NCI-H2171 treated with DMSO at 0.1 percent for 48 hours (cell line): ENCODE data around the gene LMAN1L.

Source experiments
- DNase-seq: peaks from one replicate; lab custom pipeline; 2025; lab: John Stamatoyannopoulos, UW

Gene LMAN1L

GRCh38 chr15:74794248-74794969, 18.2 kb upstream of the LMAN1L start:
- DNase-seq: no peak

GRCh38 chr15:74794970-74795349, 17.7 kb upstream of the LMAN1L start:
- DNase-seq: no peak

- DNase-seq: no peak
These were observed 16.5 kb upstream of the LMAN1L start for GRCh38 chr15:74795966-74796625.

DNA sequence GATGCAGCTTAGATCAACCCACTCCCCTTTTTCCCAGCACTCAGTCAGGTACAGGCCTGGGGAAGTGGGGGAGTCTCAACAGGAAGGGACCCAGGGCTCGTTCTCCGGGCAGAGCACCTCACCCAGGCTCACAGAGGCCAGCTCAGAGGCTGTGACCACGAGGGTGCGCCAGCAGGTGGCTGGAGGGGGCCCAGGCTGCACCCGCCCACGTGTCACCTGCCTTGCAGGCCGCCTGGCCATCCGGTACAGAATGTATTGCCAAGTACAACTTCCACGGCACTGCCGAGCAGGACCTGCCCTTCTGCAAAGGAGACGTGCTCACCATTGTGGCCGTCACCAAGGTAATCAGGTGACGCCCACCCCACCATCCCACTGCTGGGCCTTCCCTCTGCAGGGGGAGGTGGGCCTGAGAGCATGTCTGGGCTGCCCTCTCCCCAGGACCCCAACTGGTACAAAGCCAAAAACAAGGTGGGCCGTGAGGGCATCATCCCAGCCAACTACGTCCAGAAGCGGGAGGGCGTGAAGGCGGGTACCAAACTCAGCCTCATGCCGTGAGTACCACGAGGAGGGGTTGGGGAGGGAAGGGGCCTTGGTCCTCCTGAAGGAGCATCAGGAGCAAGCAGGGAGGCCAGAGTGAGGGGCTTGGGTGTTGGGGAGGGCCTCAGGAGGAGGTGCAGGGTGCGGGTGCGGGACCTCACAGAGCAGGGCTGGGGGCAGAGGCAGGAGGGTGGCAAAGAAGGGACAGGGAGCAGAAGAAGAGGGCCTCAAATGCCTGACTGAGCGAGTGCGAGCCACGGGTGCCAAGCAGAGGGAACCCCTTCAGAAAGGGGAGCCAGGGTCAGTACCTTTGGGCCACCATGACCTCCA, 14.0 kb upstream of the LMAN1L start:
- no peak for DNase-seq

DNA sequence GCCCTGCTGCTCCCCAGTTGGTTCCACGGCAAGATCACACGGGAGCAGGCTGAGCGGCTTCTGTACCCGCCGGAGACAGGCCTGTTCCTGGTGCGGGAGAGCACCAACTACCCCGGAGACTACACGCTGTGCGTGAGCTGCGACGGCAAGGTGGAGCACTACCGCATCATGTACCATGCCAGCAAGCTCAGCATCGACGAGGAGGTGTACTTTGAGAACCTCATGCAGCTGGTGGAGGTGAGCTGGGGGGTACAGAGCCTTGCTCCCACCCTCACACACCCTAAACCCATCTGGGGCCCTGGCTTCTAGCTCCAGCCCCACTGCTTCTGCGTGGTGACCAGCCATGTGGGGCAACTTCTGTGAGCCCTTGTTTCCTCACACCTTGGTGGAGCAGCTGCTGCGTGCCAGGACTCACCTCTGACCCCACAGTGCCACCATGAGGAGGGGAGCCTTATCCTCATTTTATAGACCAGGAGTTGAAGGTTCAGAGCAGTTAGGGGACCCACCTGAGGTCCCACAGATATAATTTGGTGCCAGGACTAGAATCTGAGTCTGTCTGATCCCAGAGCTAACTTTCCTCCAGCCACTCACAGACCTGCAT, 13.3 kb upstream of the LMAN1L start:
- no peak for DNase-seq

DNA sequence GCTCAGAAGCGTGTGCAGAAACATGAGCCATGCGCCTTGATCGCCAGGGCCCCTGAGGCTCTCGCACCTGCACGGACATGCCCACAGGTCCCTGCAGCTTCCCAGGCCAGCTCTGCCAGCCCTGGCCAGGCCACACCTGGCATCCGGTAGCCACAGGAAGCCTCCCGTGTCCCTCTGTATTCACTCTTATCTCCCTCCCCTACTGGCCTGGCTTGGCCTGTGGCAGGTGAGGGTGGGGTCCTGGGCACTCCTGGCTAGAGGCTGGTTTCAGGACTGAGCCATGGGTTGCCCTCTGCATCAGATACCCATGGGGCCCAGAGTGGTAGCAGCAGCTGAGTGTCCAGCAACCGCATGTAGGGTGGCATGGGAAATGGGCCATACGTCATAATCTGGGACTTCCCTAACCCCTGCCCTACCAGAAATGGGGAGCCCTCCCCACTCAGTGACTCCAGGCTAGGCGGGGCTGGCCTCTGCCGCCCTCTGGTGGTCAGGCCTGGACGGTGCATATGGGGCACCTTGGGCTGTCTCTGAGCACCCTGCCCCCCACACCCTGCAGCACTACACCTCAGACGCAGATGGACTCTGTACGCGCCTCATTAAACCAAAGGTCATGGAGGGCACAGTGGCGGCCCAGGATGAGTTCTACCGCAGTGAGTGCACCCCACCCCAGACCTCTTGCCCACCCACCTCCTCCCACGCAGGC, 12.6 kb upstream of the LMAN1L start:
- DNase-seq: peak; percentile 71

DNA sequence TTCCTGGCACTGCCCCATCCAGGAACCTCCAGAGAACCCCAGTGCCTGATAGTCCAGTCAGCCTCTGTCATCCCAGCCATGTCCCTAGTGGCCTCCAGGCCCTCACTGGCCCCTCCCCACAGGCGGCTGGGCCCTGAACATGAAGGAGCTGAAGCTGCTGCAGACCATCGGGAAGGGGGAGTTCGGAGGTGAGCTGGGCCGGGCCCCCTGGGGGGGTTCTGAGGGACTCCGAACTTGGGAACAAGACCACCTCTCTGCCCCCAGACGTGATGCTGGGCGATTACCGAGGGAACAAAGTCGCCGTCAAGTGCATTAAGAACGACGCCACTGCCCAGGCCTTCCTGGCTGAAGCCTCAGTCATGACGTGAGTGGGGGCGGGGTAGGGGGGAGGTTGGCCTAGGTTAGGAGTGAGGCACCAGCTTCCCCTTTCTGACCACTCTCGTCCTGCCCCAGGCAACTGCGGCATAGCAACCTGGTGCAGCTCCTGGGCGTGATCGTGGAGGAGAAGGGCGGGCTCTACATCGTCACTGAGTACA, 12.0 kb upstream of the LMAN1L start:
- no peak for DNase-seq

DNA sequence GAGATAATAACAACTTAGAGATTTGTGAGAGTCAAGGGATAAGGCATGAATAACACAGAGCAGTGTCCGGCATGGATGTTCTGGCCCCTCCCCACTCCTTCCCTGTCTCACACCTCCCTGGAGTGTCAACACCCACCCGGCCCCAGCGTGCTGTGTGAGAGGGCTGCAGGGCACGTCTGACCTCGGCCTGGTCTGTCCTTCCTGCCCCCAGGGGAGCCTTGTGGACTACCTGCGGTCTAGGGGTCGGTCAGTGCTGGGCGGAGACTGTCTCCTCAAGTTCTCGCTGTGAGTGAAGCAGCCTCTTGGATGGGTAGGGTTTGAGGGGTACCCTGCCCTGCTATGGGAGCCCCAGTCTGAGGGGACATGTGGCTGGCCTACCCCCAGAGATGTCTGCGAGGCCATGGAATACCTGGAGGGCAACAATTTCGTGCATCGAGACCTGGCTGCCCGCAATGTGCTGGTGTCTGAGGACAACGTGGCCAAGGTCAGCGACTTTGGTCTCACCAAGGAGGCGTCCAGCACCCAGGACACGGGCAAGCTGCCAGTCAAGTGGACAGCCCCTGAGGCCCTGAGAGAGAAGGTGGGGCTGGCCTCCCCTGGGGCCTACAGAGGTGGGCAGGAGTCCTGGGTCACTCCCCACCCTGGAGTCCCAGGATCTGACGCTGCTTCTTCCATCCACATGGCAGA, 11.2 kb upstream of the LMAN1L start:
- DNase-seq: no peak

DNA sequence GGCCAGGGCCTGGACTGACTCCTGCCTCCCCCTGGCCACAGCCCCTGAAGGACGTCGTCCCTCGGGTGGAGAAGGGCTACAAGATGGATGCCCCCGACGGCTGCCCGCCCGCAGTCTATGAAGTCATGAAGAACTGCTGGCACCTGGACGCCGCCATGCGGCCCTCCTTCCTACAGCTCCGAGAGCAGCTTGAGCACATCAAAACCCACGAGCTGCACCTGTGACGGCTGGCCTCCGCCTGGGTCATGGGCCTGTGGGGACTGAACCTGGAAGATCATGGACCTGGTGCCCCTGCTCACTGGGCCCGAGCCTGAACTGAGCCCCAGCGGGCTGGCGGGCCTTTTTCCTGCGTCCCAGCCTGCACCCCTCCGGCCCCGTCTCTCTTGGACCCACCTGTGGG, 10.3 kb upstream of the LMAN1L start:
- no peak for DNase-seq

DNA sequence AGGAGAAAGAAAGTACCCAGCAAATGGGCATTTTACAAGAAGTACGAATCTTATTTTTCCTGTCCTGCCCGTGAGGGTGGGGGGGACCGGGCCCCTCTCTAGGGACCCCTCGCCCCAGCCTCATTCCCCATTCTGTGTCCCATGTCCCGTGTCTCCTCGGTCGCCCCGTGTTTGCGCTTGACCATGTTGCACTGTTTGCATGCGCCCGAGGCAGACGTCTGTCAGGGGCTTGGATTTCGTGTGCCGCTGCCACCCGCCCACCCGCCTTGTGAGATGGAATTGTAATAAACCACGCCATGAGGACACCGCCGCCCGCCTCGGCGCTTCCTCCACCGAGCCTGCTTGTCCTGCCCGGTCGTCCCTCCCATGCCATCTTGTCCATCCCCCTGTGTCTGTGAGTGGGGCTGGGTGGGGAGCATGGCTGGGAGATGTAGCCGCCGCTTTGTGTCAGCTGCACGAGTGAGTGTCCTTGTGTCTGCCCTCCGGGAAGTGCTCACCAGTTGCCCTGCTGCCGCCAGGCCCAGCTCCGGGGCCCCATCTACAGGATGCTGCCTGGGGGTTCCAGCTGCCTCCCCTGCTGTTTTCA, 9.7 kb upstream of the LMAN1L start:
- DNase-seq: no peak

GRCh38 chr15:74804935-74805334, 7.7 kb upstream of the LMAN1L start:
- DNase-seq: no peak

DNA sequence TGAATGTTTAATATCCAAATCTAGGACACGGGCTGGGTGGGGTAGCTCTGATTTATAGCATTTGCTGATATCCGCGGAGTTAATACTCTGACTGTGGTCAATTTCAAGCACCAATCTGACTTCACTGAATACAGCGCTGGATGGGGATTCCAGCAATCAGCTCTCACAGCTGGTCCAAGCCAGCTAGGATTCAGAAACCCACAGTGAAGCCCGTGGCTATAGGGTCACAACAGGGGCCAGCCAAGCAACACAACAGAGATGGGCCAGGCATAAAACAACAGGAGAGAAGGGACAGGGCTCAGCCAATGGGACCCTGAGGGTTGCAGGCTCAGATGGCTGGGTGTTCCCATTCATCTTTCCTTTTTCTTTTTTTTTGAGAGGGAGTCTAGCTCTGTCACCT, 5.4 kb upstream of the LMAN1L start:
- DNase-seq: no peak

DNA sequence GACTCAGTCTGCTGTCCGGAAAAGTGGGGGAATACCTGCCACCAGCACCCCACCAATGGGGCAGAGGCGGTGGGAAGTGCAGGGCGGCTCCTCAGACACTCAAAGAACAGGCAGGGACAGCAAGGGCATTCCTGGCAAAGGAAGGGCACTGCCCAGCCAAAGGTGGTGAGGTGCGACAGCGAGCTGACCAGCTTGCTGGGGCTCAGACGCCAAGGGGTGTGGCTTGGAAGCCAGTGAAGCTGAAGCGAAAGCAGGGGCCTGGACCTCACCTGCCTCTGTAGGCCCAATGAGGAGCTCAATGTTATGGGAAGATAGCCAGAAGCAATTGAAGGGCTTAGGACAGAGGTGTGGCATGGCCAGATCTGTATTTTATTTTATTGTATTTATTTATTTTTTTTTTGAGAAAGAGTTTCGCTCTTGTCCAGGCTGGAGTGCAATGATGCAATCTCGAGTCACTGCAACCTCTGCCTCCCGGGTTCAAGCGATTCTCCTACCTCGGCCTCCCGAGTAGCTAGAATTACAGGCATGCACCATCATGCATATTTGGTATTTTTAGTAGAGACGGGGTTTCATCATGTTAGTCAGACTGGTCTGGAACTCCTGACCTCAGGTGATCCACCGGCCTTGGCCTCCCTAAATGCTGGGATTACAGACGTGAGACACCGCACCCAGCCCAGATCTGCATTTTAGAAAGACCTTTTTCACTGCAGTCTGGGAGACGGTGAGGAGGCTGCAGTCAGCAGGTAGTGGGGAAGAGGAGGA, 4.4 kb upstream of the LMAN1L start:
- DNase-seq: no peak

DNA sequence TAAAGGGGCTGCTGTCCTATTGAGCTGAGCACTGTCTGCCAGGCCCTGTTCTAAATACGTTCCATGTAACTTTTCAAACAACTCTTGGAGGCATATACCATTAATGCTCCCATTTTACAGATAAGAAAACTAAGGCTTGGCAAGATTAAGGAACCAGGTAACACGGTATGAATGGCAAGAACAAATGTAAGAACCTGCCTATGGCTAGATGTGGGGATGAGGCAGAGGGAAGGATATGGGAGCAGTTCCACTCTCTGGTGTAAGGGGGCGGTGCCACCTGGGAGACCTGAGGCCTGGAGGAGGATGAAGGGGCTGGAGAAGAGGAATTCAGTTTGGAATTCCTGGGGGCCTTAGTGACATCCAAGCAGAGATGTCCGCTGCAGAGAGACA, 3.8 kb upstream of the LMAN1L start:
- no peak for DNase-seq

DNA sequence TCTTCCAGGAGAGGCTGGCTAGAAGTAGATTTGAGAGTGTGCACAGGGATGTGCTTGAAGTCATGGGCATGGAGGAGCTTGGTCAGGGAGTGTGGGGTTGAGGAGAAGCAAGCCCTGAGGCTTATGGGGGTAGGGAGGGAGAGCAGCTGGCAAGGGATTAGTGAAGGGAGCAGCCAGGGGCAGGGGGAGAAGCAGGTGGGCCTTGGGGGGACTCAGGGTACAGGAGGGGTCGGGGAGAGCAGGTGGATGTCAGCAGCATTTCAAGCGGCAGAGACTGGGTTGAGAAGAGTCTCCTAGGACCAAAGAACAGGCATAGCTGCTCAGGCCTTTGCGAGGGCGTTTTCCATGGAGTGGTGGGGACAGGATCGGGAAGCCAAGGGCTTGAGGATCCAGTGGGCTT, 3.4 kb upstream of the LMAN1L start:
- DNase-seq: no peak

- no peak for DNase-seq
These were observed 2.7 kb upstream of the LMAN1L start for GRCh38 chr15:74809956-74810355.

GRCh38 chr15:74815121-74815934, 2.7 kb downstream of the LMAN1L start:
- DNase-seq: peak; percentile 17

DNA sequence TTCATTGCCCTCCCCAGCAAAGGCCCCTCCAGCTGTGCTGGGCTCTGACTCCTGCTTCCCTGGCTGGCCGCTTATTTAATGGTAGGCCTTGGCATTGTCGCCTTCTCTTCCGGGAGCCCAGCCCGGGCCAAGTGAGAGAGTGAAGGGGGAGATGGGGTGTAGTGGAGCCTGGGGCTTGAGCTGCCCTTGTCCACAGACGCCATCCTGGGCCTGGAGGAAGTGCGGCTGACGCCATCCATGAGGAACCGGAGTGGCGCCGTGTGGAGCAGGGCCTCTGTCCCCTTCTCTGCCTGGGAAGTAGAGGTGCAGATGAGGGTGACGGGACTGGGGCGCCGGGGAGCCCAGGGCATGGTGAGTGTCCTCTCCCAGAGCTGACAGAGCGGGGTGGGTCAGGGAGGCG, 3.3 kb downstream of the LMAN1L start:
- no peak for DNase-seq
